MM.1S (cell line): ENCODE measurements around the gene EIF3I.

Source experiments
- CTCF ChIP-seq: fragments of 300-600 bp; sonication (generic); IDR thresholded peaks from 2 replicates; pipeline ENCODE4 v1.5.1; 2016; ENCODE audit warnings: antibody characterized with exemption, low read length, mixed read lengths
- EZH2phosphoT487 ChIP-seq: fragments of 300-600 bp; sonication (generic); IDR thresholded peaks from 2 replicates; pipeline ENCODE4 v1.6.1; 2018; ENCODE audit warnings: antibody characterized with exemption, low read length

GRCh38 chr1:32231843-32232432 lies 9.7 kb downstream of the EIF3I start:
- TF ChIP-seq CTCF, result no peak
- no peak for TF ChIP-seq EZH2phosphoT487
